GM21526 (cell line): Measurements from ENCODE around the gene THOC2.
"Not testable (repeated sequence)": the region's sequence is repeated elsewhere in the genome, so short reads cannot be mapped to it uniquely, and the experiment has no call there.

Source experiments
- ATAC-seq: cut with Tn5 transposase; IDR thresholded peaks from one replicate; pipeline ENCODE4 v1.9.1; 2021; ENCODE audit warnings: moderate library complexity; ENCODE audit not compliant: unreplicated experiment, low FRiP score

The THOC2 gene

DNA sequence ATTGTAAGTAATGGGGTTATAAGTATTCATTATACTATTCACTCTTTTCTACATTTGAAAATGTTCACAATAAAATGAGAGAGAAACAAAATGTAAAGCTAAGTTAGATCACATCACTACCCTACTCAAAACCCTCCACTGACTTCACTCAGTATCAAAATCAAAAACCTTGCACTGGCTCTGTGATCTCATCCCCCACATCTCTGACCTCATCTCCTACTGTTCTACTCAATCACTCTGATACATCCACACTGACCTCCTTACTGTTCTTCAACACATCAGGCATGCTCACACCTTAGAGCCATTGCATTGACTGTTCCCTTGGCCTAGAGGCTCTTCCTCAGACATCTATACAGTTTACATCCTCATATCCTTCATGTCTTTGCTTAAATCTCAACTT is 50.7 kb downstream of the THOC2 start:
- no peak for ATAC-seq

DNA sequence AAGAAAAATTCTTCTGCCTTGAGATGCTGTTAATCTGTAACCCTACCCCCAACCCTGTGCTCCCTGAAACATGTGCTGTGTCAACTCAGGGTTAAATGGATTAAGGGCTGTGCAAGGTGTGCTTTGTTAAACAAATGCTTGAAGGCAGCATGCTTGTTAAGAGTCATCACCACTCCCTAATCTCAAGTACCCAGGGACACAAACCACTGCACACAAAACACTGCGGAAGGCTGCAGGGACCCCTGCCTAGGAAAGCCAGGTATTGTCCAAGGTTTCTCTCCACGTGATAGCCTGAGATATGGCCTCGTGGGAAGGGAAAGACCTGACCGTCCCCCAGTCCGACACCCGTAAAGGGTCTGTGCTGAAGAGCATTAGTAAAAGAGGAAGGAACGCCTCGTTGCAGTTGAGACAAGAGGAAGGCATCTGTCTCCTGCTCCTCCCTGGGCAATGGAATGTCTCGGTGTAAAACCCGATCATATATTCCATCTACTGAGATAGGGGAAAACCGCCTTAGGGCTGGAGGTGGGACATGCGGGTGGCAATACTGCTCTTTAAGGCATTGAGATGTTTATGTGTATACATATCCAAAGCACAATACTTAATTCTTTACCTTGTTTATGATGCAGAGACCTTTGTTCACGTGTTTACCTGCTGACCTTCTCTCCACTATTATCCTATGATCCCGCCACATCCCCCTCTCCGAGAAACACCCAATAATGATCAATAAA is 53.0 kb downstream of the THOC2 start:
- not testable (repeated sequence) for ATAC-seq

DNA sequence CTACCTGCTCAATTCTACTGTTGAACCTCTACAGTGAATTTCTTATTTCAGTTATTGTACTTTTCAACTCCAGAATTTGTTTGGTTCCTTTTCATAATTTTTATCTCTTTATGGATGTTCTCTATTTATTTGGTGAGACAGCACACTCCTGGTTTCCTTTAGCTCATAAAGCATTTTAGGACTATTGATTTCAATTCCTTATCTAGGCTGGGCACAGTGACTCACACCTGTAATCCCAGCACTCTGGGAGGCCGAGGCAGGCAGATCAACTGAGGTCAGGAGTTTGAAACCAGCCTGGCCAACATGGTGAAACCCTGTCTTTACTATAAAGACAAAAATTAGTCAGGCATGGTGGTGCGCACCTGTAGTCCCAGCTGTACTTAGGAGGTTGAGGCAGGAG is 57.7 kb downstream of the THOC2 start:
- no peak for ATAC-seq

DNA sequence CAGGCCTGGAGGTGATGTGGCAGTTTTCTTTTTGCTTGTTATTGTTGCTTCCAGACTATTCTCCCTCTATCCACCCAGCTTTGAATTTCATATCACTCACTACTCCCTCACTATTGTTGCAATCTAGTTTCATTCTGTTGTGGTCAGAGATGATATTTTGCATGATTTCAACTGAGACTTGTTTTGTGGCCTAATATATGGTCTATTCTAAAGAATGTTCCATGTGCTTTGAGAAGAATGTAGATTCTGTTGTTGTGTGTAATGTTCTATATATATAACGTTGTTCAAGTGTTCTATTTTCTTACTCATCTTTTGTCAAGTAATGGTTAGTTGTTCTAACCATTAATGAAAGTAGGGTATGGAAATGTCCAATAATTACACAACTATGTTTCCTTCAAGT is 59.0 kb downstream of the THOC2 start:
- no peak for ATAC-seq

DNA sequence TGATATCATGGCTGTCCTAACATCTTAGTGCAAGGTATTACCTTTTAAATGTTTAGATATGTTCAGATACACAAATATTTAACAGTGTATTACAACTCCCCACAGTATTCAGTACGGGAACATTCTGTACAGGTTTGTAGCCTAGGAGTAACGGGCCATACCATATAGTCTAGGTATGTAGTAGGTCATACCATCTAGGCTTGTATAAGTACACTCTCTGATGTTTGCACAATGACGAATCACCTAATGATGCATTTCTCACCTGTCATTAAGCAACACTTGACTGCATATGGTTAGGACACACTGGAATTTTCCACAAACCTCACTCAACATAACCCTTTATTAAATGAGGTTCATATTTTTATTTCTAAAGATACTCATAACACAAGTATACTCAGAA is 67.7 kb downstream of the THOC2 start:
- ATAC-seq: no peak

DNA sequence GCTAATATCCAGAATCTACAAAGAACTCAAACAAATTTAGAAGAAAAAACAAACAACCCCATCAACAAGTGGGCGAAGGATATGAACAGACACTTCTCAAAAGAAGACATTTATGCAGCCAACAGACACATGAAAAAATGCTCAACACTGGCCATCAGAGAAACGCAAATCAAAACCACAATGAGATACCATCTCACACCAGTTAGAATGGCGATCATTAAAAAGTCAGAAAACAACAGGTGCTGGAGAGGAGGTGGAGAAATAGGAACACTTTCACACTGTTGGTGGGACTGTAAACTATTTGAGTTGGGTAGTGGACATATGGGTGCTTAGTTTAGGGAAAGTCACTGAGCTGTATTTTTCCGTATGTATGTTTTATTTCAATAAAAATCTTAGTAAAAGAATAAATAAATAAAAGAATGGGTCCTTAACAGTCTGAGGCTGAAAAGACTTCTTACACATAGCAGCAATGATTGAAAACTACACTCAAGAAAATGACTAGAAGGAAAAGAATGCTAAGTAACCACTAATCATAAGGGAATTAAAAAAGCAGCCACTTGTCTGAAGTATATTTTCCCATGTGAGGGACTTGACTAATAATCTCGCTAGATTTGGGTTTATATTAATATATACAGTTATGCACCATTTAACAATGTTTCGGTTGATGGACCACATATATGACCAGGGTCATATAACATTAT is 68.2 kb downstream of the THOC2 start:
- not testable (repeated sequence) for ATAC-seq

DNA sequence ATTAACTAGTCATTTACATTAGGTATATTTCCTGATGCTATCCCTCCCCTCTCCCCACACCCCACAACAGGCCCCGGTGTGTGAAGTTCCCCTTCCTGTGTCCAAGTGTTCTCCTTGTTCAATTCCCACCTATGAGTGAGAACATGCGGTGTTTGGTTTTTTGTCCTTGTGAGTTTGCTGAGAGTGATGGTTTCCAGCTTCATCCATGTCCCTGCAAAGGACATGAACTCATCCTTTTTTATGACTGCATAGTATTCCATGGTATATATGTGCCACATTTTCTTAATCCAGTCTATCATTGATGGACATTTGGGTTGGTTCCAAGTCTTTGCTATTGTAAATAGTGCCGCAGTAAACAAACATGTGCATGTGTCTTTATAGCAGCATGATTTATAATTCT is 69.1 kb downstream of the THOC2 start:
- not testable (repeated sequence) for ATAC-seq

DNA sequence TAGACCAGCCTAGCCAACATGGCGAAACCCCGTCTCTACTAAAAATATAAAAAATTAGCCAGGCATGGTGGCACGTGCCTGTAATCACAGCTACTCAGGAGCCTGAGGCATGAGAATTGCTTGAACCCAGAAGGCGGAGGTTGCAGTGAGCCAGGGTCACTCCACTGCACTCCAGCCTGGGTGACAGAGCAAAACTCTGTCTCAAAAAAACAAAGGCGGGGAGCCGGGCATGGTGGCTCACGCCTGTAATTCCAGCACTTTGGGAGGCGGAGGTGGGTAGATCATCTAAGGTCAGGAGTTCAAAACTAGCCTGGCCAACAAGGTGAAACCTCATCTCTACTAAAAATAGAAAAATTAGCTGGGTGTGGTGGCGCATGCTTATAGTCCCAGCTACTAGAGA is 76.3 kb downstream of the THOC2 start:
- not testable (repeated sequence) for ATAC-seq

DNA sequence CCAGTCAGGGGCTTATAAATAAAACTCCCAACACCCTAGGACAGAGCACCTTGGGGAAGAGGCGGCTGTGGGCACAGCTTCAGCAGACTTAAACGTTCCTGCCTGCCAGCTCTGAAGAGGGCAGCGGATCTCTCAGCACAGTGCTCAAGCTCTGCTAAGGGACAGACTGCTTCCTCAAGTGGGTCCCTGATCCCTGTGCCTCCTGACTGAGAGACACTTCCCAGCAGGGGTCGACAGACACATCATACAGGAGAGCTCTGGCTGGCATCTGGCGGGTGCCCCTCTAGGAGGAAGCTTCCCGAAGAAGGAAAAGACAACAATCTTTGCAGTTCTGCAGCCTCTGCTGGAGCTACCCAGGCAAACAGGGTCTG is 84.1 kb downstream of the THOC2 start:
- ATAC-seq: not testable (repeated sequence)

DNA sequence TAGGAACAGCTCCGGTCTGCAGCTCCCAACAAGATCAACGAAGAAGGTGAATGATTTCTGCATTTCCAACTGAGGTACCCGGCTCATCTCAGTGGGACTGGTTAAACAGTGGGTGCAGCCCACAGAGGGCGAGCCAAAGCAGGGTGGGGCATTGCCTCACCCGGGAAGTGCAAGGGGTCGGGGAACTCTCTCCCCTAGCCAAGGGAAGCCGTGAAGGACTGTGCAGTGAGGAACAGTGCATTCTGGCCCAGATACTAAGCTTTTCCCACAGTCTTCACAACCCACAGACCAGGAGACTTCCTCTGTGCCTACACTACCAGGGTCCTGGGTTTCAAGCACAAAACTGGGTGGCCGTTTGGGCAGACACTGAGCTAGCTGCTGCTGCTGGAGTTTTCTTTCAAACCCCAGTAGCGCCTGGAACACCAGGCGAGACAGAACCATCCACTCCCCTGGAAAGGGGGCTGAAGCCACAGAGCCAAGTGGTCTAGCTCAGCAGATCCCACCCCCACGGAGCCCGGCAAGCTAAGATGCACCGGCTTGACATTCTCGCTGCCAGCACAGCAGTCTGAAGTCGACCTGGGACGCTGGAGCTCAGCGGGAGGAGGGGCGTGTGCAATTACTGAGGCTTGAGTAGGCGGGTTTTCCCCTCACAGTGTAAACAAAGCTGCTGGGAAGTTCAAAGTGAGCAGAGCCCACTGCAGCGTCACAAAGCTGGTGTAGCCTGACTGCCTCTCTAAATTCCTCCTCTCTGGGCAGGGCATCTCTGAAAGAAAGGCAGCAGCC is 84.6 kb downstream of the THOC2 start:
- no peak for ATAC-seq

DNA sequence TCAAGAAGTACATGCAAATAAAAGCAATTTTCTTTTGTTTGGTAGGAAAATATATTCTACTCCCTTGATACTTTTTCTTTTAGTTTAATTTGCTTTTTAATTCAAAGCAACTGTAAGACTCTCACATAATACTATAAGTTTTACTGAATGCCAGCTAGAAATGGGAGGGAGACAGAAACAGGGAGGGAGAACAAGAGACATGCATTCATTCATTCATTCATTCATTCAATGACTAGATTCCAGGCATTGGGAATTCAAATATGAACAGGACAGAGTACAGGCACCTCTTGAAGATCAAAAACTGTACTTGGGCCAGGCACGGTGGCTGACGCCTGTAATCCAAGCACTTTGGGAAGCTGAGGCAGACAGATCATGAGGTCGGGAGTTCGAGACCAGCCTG is 85.6 kb downstream of the THOC2 start:
- no peak for ATAC-seq

DNA sequence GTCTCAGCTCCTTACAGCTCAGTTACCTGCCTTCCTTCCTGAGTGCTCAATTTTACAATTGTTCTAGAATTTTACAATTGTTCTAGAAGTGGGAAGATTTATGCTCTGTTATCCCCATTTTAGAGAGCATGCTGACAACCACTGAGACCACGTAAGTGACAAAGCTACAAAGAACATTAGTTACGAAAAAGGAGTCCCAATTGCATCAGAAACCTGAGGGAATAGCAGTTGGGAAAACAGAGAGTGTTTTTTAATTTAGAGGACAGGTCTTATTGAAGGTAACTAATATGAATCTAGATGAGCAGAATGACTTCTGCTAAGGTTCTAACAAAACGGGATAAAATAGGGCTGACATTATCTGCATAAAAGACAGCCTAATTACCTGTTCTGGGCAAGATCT is 103.3 kb downstream of the THOC2 start:
- no peak for ATAC-seq

DNA sequence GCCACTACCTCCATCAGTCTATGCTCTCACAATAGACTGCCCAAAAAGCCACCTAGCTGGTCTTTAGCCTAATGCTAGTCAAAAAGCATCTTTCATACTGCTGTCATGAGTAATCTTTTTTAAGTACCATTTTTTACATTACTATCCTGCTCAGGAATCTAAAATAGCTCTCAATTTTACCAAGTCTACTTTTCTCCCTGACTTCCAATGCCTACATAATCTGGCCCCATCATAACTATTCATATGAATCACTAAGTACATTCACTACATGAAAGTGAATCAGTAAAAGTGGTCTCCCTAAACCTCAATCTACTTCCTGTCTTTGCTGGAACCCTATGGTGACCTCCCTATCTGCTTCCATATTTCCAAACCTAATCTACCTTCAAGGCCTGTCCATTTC is 105.9 kb downstream of the THOC2 start:
- ATAC-seq: no peak

DNA sequence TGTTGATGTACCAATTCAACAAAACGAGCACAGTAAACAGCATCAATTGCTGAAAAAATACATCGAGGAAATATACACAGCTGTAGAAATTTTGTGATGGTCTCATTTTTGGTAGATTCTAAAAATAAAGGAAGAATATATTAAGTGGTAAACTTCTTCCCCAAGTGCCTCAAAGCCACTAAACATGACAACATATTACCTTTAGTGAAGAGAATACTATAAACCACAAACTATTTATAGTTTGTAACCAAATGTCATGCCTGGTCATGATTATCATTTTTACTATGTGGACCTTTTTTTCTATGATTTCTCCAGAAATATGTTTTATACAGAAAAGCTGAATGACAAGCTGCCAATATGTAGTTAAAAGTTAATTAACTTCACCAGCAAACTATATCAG is 106.9 kb downstream of the THOC2 start:
- no peak for ATAC-seq

DNA sequence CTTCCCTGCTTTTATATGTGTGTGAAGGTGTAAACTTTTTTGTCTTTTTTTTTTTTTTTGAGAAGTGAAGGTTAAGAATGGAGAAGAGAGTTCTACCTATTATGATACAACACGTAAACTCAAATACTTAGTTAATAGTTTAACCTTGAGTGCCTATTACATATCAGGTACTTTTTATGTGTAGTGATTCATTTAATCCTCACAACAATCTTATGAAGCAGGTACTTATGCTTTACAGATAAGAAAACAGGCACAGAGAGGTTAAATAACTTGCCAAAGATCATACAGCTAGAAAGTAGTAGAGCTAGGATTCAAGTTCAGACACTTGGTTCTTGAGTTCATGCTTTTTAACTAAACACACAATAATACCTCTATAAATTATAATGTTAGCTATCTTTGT is 107.4 kb downstream of the THOC2 start:
- ATAC-seq: no peak

DNA sequence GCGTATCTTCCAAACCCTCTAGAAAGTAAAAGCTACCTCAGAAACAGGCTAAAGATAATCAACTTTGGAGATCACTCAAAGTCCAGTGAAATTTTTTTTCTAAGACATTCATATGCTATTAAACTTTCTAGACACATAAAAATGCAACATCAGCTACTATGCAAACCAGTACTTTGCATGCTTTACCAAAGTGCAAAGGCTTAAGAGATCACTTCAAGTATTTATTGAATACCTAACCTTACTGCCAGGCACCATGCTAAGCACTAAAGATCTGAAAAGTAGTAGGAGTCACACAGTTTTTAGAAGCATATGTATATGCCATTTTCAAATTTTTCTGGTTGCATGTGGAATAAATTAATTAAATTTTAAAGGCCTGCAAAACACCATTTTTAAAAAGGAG is 115.8 kb downstream of the THOC2 start:
- no peak for ATAC-seq

DNA sequence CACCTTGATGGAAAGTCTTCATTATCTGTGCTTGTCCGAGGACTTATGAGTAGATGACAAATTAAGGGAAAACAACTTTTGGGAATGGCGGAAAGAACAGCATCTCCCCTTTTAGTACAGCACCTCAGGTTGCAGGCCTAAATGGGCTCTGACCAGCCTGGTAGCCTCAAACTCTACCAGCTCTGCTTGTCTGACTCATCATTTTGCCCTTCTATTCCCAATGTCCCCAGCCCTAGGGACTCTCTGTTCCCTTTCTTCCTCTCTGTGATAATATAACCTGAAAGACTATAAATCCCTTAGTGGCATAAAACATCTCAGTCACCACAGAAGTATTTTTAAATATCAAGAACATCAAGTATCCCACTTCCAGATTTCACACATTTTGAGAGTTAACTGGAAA is 121.9 kb downstream of the THOC2 start:
- ATAC-seq: no peak

DNA sequence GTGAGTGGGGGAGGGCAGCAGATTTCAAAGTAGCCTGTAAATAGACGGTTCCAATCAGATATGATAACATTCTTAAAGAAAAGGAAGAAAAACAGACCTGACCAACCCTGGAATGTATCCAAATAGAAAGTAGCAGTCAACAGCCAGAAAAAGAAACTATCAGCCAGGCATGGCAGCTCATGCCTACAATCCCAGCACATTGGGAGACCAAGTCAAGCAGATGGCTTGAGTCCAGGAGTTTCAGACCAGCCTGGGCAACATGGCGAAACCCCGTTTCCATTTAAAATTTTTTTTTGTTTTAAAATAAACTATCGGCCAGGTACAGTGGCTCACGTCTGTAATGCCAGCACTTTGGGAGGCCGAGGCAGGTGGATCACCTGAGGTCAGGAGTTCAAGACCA is 125.0 kb downstream of the THOC2 start:
- ATAC-seq: no peak

DNA sequence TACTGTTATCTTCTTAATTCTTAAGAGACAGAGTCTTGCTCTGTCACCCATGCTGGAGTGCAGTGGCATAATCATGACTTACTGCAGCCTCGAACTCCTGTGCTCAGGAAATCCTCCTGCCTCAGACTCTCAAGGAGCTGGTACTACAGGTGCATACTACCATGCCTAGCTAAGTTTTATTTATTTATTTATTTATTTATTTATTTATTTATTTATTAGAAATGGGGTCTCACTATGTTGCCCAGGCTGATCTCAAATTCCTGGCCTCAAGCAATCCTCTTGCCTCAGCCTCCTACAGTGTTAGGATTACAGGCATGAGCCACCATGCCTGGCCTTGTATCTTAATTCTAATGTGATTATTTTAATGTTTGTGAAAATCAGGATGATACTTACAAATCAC is 125.6 kb downstream of the THOC2 start:
- no peak for ATAC-seq

DNA sequence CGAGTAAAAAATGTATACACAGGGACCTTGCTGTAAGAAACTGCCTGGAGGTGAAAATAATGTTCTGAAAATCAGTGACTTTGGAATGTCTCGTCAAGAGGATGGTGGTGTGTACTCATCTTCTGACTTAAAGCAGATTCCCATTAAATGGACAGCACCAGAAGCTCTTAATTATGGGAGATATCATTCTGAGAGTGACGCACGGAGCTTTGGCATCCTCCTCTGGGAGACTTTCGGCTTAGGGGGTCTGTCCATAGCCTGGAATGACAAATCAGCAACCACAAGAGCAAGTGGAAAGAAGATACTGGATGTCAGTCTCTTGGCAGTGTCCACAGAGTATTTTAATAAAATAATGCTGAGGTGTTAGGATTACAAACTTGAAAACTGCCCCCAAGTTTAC is 129.4 kb downstream of the THOC2 start:
- no peak for ATAC-seq

DNA sequence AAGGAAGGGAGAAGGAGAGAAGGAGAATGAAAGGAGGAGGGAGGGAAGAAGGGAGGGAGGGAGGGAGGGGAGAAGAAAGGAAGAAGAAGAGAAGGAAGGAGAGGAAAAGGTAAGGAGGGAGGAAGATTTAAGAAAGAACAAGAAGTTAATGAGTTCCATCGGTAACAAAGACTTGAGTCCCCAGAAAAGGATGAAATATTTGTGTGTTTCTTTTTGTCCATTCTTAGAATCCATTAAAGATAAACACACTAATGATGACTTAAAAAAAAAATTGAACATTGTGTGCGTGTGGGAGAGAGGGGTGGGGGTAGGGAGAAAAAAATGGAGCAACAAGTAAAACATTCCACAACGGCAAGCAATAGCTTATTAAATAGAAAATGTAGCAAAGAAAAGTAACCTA is 131.4 kb downstream of the THOC2 start:
- no peak for ATAC-seq

DNA sequence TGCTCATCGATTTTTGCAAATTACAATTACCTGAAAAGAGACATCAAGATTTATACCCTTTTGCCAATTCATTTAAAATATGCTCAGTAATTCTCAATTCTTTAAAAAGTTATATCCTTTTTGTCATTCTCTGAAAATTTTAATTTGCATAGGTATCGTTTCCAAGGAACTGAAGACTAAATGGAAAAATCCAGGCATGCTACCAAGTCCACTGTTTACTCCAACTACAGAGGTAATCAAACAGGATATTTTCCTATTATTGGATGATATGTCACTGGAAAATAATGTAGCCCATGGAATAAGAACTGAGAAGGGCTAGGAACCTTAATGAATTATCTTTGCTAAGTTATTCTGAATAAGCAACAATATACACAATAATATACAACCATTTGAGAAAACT is 132.7 kb downstream of the THOC2 start:
- no peak for ATAC-seq
